Measurements from ENCODE around the gene IMMP2L. TPM values are rescaled to one million over a fixed set of nuclear protein-coding genes. Genes with fewer than 3 reads are reported as not detected.

Gene IMMP2L
- total and polyA plus RNA-seq, 4 donors = 9.2 to 34.7 (median 11.1) TPM

- no peak for TF ChIP-seq CTCF (IDR thresholded peaks at IDR 0.05; ENCODE audit: control extremely low read depth, extremely low read depth)
- 92 to 94% methylated on average over 4 of the region's 4 CpGs for WGBS, 2 donors
- no peak for ATAC-seq (ENCODE audit: insufficient read depth, low FRiP score)
Measured at GRCh38 chr7:111511845-111512244, 50.4 kb downstream of the IMMP2L start.

GRCh38 chr7:111510584-111511378 is 51.5 kb downstream of the IMMP2L start:
- H3K36me3 ChIP-seq (ENCODE audit: control insufficient read depth in 4 of 4, insufficient read depth in 4 of 4, low read length in 4 of 4) = no peaks in the 10 kb centered on the region
- ATAC-seq (ENCODE audit: insufficient read depth, low FRiP score) (no peak), DNase-seq (no peak)
- no peaks in the 10 kb centered on the region for H3K4me1 ChIP-seq (ENCODE audit: control insufficient read depth in 5 of 5, insufficient read depth in 5 of 5, low read length in 5 of 5)
- WGBS, 2 donors = 84 to 85% methylated on average over 3 of the region's 3 CpGs
- H3K27me3 ChIP-seq (ENCODE audit: control insufficient read depth in 3 of 3, insufficient read depth in 3 of 3, low read length in 2 of 3) = no peaks in the 10 kb centered on the region
- H3K9me3 ChIP-seq (ENCODE audit: control insufficient read depth in 4 of 4, insufficient read depth in 3 of 4, low read length in 3 of 4) = no peaks in the 10 kb centered on the region
- no peak overlapping the region for H3K4me3 ChIP-seq
- H3K27ac ChIP-seq (ENCODE audit: low read depth in 1 of 2, low read length in 1 of 2) = no peak overlapping the region
- TF ChIP-seq CTCF (IDR thresholded peaks at IDR 0.05; ENCODE audit: control extremely low read depth, extremely low read depth) = no peak
- no peak overlapping the region for H3K9ac ChIP-seq (ENCODE audit: insufficient read depth in 1 of 2, low read length in 2 of 2)

More at GRCh38 chr7:111511845-111512244, 50.4 kb downstream of the IMMP2L start:
- H3K4me3 ChIP-seq = no peak overlapping the region
- no peaks in the 10 kb centered on the region for H3K4me1 ChIP-seq (ENCODE audit: control insufficient read depth in 5 of 5, insufficient read depth in 5 of 5, low read length in 5 of 5)
- H3K27me3 ChIP-seq (ENCODE audit: control insufficient read depth in 3 of 3, insufficient read depth in 3 of 3, low read length in 2 of 3) = no peaks in the 10 kb centered on the region
- no peak for DNase-seq
- no peak overlapping the region for H3K27ac ChIP-seq (ENCODE audit: low read depth in 1 of 2, low read length in 1 of 2)
- no peak overlapping the region for H3K9ac ChIP-seq (ENCODE audit: insufficient read depth in 1 of 2, low read length in 2 of 2)
- H3K9me3 ChIP-seq (ENCODE audit: control insufficient read depth in 4 of 4, insufficient read depth in 3 of 4, low read length in 3 of 4) = no peaks in the 10 kb centered on the region
- no peaks in the 10 kb centered on the region for H3K36me3 ChIP-seq (ENCODE audit: control insufficient read depth in 4 of 4, insufficient read depth in 4 of 4, low read length in 4 of 4)

- H3K27me3 ChIP-seq (ENCODE audit: control insufficient read depth in 3 of 3, insufficient read depth in 3 of 3, low read length in 2 of 3) = no peaks in the 10 kb centered on the region
- H3K9me3 ChIP-seq (ENCODE audit: control insufficient read depth in 4 of 4, insufficient read depth in 3 of 4, low read length in 3 of 4) = no peaks in the 10 kb centered on the region
- H3K9ac ChIP-seq (ENCODE audit: insufficient read depth in 1 of 2, low read length in 2 of 2) = no peak overlapping the region
- H3K36me3 ChIP-seq (ENCODE audit: control insufficient read depth in 4 of 4, insufficient read depth in 4 of 4, low read length in 4 of 4) = no peaks in the 10 kb centered on the region
- no peak overlapping the region for H3K4me3 ChIP-seq
- no peak overlapping the region for H3K27ac ChIP-seq (ENCODE audit: low read depth in 1 of 2, low read length in 1 of 2)
- H3K4me1 ChIP-seq (ENCODE audit: control insufficient read depth in 5 of 5, insufficient read depth in 5 of 5, low read length in 5 of 5) = no peaks in the 10 kb centered on the region
- 94 to 97% methylated on average over 4 of the region's 4 CpGs for WGBS, 2 donors
- no peak for DNase-seq
- TF ChIP-seq CTCF (IDR thresholded peaks at IDR 0.05; ENCODE audit: control extremely low read depth, extremely low read depth) = no peak
- no peak for ATAC-seq (ENCODE audit: insufficient read depth, low FRiP score)
Measured at GRCh38 chr7:111510062-111510461, 52.2 kb downstream of the IMMP2L start.

All from lung (tissue), 12 donors.